ENCODE data around the gene DDX51.

GRCh38 chr12:132174839-132175490 is 30.8 kb upstream of the DDX51 start:
- TF ChIP-seq, protein P1, sequence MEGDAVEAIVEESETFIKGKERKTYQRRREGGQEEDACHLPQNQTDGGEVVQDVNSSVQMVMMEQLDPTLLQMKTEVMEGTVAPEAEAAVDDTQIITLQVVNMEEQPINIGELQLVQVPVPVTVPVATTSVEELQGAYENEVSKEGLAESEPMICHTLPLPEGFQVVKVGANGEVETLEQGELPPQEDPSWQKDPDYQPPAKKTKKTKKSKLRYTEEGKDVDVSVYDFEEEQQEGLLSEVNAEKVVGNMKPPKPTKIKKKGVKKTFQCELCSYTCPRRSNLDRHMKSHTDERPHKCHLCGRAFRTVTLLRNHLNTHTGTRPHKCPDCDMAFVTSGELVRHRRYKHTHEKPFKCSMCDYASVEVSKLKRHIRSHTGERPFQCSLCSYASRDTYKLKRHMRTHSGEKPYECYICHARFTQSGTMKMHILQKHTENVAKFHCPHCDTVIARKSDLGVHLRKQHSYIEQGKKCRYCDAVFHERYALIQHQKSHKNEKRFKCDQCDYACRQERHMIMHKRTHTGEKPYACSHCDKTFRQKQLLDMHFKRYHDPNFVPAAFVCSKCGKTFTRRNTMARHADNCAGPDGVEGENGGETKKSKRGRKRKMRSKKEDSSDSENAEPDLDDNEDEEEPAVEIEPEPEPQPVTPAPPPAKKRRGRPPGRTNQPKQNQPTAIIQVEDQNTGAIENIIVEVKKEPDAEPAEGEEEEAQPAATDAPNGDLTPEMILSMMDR (IDR thresholded peaks at IDR 0.05) = no peak
- no peak for TF ChIP-seq POLR2AphosphoS5 (IDR thresholded peaks at IDR 0.05)

Measured in upper lobe of left lung (tissue), 4 donors.